EL (cell line): ENCODE data around the gene SLC25A33.

Experiments used
- DNase-seq: peaks from one replicate; pipeline ENCODE4 v3.0.0-alpha.2; 2016

Gene SLC25A33

GRCh38 chr1:9628541-9629444 is 89.5 kb downstream of the SLC25A33 start:
- no peak for DNase-seq

GRCh38 chr1:9629445-9630201 is 90.4 kb downstream of the SLC25A33 start:
- DNase-seq: no peak

GRCh38 chr1:9630331-9631111 is 91.3 kb downstream of the SLC25A33 start:
- no peak for DNase-seq

- no peak for DNase-seq
Measured at GRCh38 chr1:9631613-9632012, 92.3 kb downstream of the SLC25A33 start.

- no peak for DNase-seq
Measured at GRCh38 chr1:9633493-9633892, 94.2 kb downstream of the SLC25A33 start.

GRCh38 chr1:9634582-9634981 is 95.3 kb downstream of the SLC25A33 start:
- no peak for DNase-seq
